B cell (primary cell): ENCODE results near the gene NBPF1.
"Not testable (repeated sequence)": the region's sequence is repeated elsewhere in the genome, so short reads cannot be mapped to it uniquely, and the experiment has no call there.

ENCODE experiments used
- CTCF ChIP-seq: fragments of 200-600 bp; IDR thresholded peaks from one replicate; pipeline ENCODE4 v1.8.0; 2022; ENCODE audit warnings: antibody characterized with exemption, mild to moderate bottlenecking
- EZH2 ChIP-seq: IDR thresholded peaks from 2 replicates; pipeline ENCODE4 v1.6.1; 2012; ENCODE audit warnings: borderline replicate concordance, low read depth, mild to moderate bottlenecking, moderate library complexity, low read length; ENCODE audit not compliant: insufficient read depth, poor library complexity, severe bottlenecking

GRCh38 chr1:16587639-16588038 is 25.7 kb downstream of the NBPF1 start:
- not testable (repeated sequence) for TF ChIP-seq CTCF, EZH2
